Peyer's patch (tissue), 4 donors: ENCODE measurements around the gene RGS19.

Experiments used
- CTCF ChIP-seq, 6 experiments: fragments of 450-650 bp in 4 of 6; fragments of 200-600 bp in 2 of 6; sonication (generic) in 1 of 6; IDR thresholded peaks; one replicate each; pipeline ENCODE4 v1.5.1; 2017 to 2019; ENCODE audit warnings: antibody characterized with exemption in 6 of 6, mild to moderate bottlenecking in 3 of 6, moderate library complexity in 1 of 6
- POLR2A ChIP-seq, 2 donors: fragments of 450-650 bp; IDR thresholded peaks; one replicate each; pipeline ENCODE4 v1.5.1; 2017; ENCODE audit warnings: antibody characterized with exemption in 2 of 2, mild to moderate bottlenecking in 2 of 2, moderate library complexity in 2 of 2

DNA sequence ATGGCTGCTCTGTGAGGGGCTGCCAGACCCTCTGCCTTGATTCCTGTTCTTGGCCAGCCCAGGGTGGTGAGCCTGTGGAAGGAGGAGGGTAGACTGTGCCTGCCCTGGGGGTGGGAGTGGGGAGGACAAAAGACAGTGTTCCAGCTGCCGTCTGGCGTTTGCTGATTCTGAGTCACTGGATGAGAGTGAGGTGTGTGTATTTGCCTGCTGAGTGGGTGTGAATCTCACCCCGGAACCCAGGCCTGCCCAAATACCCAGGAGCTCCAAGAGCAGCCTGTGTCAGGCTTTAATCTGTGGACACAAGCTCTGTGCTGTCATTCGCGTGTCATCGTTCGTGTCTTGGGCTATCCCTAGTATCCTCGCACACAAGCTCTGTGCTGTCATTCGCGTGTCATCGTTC, 7.5 kb upstream of the RGS19 start:
- TF ChIP-seq CTCF (IDR thresholded peaks at IDR 0.05), result no peak
- no peak for TF ChIP-seq POLR2A (IDR thresholded peaks at IDR 0.05)
